NCI-H187 treated with DMSO at 0.1 percent for 48 hours (cell line): ENCODE data around the gene FAM237A.

ENCODE experiments used
- DNase-seq: peaks from one replicate; lab custom pipeline; 2025; lab: John Stamatoyannopoulos, UW

Gene FAM237A

DNA sequence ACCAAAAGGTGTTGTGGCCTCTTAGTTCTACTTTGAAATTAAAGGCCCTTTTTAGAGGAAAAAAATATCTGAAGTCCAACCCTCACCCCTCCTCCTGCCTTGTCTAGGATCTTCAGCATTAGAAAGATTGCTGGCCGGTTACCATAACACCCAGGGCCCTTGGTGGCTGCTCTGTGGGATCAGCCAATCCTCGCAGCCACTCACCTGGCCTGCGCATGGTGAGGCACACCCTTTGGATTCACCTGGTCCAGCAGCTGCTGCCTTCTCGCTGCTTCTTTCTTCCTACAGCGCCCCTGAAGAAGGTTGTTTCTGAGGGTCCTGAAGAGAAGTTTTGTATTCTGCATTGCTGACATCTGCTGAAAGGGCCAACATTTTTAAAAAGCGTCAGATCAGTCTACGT lies 50.7 kb downstream of the FAM237A start:
- DNase-seq = no peak

DNA sequence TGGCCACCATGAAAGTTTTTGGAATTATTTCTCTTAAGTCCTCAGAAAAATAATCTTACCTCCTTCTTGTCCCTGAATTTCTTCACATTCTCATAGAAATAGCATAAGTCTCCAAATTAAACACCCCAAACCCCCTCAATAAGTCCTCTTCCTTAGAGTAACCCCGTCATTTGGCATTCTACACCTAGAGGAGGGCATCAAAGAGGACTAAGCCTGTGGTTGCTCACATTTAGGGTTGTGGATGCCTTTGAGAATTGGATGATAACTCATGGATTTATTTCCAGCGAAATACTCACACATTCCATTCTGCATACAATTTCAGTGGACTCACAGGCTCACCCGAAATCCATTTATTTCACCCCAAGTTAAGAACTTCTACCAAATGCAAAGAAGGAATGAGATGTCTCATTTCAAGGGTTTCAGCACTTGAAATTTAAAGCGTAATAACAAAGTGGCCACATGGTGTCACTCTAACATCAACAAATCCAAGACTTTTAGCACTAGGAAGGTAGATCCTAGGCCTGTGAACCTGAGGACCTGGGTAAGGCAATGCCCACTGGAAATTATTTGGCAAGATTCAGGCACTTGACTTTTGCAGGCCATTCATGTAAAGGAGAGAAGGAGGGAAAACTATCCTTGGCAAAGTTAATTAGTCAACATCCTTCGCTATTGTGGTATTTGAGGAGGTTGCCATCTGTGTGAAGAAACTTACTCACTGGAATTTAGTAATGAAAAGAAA lies 51.3 kb downstream of the FAM237A start:
- DNase-seq = peak; percentile 0

GRCh38 chr2:206696910-206697309 lies 54.6 kb downstream of the FAM237A start:
- no peak for DNase-seq

- no peak for DNase-seq
Observed at GRCh38 chr2:206698811-206699210, 56.5 kb downstream of the FAM237A start.
